ENCODE measurements around the gene TEX14. TPM values are rescaled to one million over a fixed set of nuclear protein-coding genes. Genes with fewer than 3 reads are reported as not detected.
"Not testable (repeated sequence)": the region's sequence is repeated elsewhere in the genome, so short reads cannot be mapped to it uniquely, and the experiment has no call there.

TEX14 gene
- polyA plus RNA-seq, 1 of the 3 experiments (the other 2 are of a cell fraction): 0.02 TPM

DNA sequence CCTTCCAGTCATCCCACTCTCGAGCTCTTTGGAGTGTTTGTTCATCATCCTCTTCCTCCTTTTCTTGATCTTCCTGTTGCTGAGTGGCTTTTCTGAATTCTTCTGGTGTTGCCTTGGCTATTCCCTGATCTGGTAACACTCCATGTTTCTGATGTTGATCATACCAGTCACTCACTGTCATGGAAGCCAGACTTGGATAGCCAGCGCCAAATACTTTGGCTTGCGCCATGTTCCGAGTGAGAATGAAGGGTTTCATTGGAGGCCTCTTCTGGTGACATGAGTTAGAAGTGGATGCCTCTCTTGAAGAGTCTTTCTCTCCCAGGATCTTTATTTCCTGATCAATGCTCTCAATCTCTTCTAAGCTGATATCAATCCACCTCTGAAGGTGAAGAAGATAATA, 31.2 kb downstream of the TEX14 start:
- Histone ChIP-seq H3K36me3 (replicated peaks in 1 of 2; ENCODE audit: control insufficient read depth in 1 of 2, insufficient read depth in 2 of 2, low read length in 1 of 2) (no peaks in the 10 kb centered on the region), H3K4me2 (no peak overlapping the region), H3K9ac (no peak overlapping the region), H3K9me2 (no peaks in the 10 kb centered on the region), H2AFZ (ENCODE audit: low read depth) (no peak overlapping the region), H3F3A (replicated peaks; ENCODE audit: insufficient read depth) (peaks cover 22% of the 10 kb centered on the region), H3K27ac (ENCODE audit: low read depth in 2 of 2, low read length in 1 of 2) (no peak overlapping the region), H3K4me3 (ENCODE audit: low read depth in 2 of 2, low read length in 1 of 2) (no peak overlapping the region), H3K9me3 (no peaks in the 10 kb centered on the region), H3K27me3 (ENCODE audit: insufficient read depth) (no peaks in the 10 kb centered on the region), H4K20me1 (ENCODE audit: insufficient read depth) (no peaks in the 10 kb centered on the region), H3K4me1 (ENCODE audit: control insufficient read depth in 1 of 2, insufficient read depth in 2 of 2, low read depth in 1 of 2, low read length in 1 of 2) (no peaks in the 10 kb centered on the region; a peak in 1 of 4 replicates), H3K79me2 (ENCODE audit: insufficient read depth) (no peaks in the 10 kb centered on the region)
- CTCF ChIA-PET: interaction anchor here (2.8 kb wide), 2 partner anchors 28 to 344 kb away, joined by 8 to 9 read pairs; no protein-coding TSS in a partner anchor
- POLR2A ChIA-PET: interaction anchor here (1.8 to 6.8 kb wide), 2 partner anchors 11 to 29 kb away, joined by 7 to 64 read pairs; no protein-coding TSS in a partner anchor
- DNase-seq: no peak
- TF ChIP-seq PBX3 (IDR thresholded peaks at IDR 0.05): no peak
- WGBS (ENCODE audit: low lambda C conversion rate): 93% methylated on average over 4 of the region's 4 CpGs

DNA sequence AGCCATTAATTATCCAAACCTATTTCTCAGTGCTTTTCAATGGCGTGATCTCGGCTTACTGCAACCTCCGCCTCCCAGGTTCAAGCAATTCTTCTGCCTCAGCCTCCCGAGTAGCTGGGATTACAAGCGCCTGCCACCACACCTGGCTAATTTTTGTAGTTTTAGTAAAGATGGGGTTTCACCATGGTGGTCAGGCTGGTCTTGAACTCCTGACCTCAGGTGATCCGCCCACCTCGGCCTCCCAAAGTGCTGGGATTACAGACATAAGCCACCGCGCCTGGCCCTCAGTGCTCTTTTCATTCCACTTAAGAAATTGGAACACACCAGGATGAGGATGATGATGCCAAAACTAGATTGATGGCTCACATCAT, 32.1 kb downstream of the TEX14 start:
- Histone ChIP-seq H3K9ac (peak overlapping the region; percentile 87), H3K27ac (ENCODE audit: low read depth in 2 of 2, low read length in 1 of 2) (peak overlapping the region in 1 of 2 experiments; percentile 97; a peak in 3 of 4 replicates)
- CTCF ChIA-PET: interaction anchor here (2.8 kb wide), 2 partner anchors 28 to 345 kb away, joined by 8 to 9 read pairs; no protein-coding TSS in a partner anchor

GRCh38 chr17:58658804-58659713, 32.8 kb downstream of the TEX14 start:
- H3K9me3 ChIP-seq: no peaks in the 10 kb centered on the region
- H3K4me3 ChIP-seq (ENCODE audit: low read depth in 2 of 2, low read length in 1 of 2): peak overlapping the region; percentile 50 to 59
- ChIA-PET POLR2A (interaction anchor here (0.6 to 6.8 kb wide), 14 partner anchors 11 to 356 kb away, joined by 3 to 64 read pairs (median 4); partner anchors contain the start of genes RAD51C and TEX14), CTCF (interaction anchor here (0.9 to 2.8 kb wide), 4 partner anchors 19 to 345 kb away, joined by 3 to 9 read pairs (median 6); no protein-coding TSS in a partner anchor)
- H3F3A ChIP-seq (replicated peaks; ENCODE audit: insufficient read depth): peaks cover 18% of the 10 kb centered on the region
- no peaks in the 10 kb centered on the region for H4K20me1 ChIP-seq (ENCODE audit: insufficient read depth)
- H3K4me1 ChIP-seq (ENCODE audit: control insufficient read depth in 1 of 2, insufficient read depth in 2 of 2, low read depth in 1 of 2, low read length in 1 of 2): no peaks in the 10 kb centered on the region; a peak in 1 of 4 replicates
- H3K36me3 ChIP-seq (replicated peaks in 1 of 2; ENCODE audit: control insufficient read depth in 1 of 2, insufficient read depth in 2 of 2, low read length in 1 of 2): no peaks in the 10 kb centered on the region
- peak overlapping the region; percentile 76 to 97 for H3K27ac ChIP-seq (ENCODE audit: low read depth in 2 of 2, low read length in 1 of 2)
- H3K27me3 ChIP-seq (ENCODE audit: insufficient read depth): no peaks in the 10 kb centered on the region
- peak overlapping the region; percentile 86 for H2AFZ ChIP-seq (ENCODE audit: low read depth)
- H3K9me2 ChIP-seq: no peaks in the 10 kb centered on the region
- WGBS (ENCODE audit: low lambda C conversion rate): 2% methylated on average over 38 of the region's 38 CpGs
- no peaks in the 10 kb centered on the region for H3K79me2 ChIP-seq (ENCODE audit: insufficient read depth)
- peak overlapping the region; percentile 87 for H3K9ac ChIP-seq
- peak overlapping the region; percentile 80 for H3K4me2 ChIP-seq
- peak; percentile 93 for DNase-seq
- TF ChIP-seq NRF1 (IDR thresholded peaks at IDR 0.05; ENCODE audit: low read depth, low read length): no peak
- TF ChIP-seq USF1 (IDR thresholded peaks at IDR 0.05; ENCODE audit: borderline replicate concordance, low read depth): 0 out of 2 replicates have a peak, but pooled peaks have one; percentile 15
- no peak for TF ChIP-seq GABPA (IDR thresholded peaks at IDR 0.05; ENCODE audit: low read depth)
- peak; percentile 85 for TF ChIP-seq TCF12 (IDR thresholded peaks at IDR 0.05)
- TF ChIP-seq, protein P1, sequence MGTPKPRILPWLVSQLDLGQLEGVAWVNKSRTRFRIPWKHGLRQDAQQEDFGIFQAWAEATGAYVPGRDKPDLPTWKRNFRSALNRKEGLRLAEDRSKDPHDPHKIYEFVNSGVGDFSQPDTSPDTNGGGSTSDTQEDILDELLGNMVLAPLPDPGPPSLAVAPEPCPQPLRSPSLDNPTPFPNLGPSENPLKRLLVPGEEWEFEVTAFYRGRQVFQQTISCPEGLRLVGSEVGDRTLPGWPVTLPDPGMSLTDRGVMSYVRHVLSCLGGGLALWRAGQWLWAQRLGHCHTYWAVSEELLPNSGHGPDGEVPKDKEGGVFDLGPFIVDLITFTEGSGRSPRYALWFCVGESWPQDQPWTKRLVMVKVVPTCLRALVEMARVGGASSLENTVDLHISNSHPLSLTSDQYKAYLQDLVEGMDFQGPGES (IDR thresholded peaks at IDR 0.05; ENCODE audit: low read depth, low read length): no peak
- TF ChIP-seq CHD2 (IDR thresholded peaks at IDR 0.05; ENCODE audit: low read length, partially characterized antibody): peak; percentile 97
- peak; percentile 45; the same call in 1 of the 2 replicates for TF ChIP-seq FOSL2 (IDR thresholded peaks at IDR 0.05; ENCODE audit: borderline replicate concordance, low read depth)
- peak; percentile 62 for TF ChIP-seq GATA2 (CRISPR knock-in tag; IDR thresholded peaks at IDR 0.05)
- TF ChIP-seq FOXJ3 (CRISPR knock-in tag; IDR thresholded peaks at IDR 0.05): peak; percentile 78
- TF ChIP-seq PBX3 (IDR thresholded peaks at IDR 0.05): peak; percentile 97
- TF ChIP-seq MAX (IDR thresholded peaks at IDR 0.05; ENCODE audit: low read depth): peak; percentile 84
- TF ChIP-seq FOXM1 (IDR thresholded peaks at IDR 0.05; ENCODE audit: low read depth): 0 out of 2 replicates have a peak, but pooled peaks have one; percentile 57
- TF ChIP-seq RCOR1 (IDR thresholded peaks at IDR 0.05; ENCODE audit: low read length): peak; percentile 88; the same call in 1 of the 2 replicates
- TF ChIP-seq RFX5 (IDR thresholded peaks at IDR 0.05; ENCODE audit: low read length): peak; percentile 72

More for the DNA sequence above, 32.1 kb downstream of the TEX14 start:
- H3K79me2 ChIP-seq (ENCODE audit: insufficient read depth); H4K20me1 ChIP-seq (ENCODE audit: insufficient read depth); H3K9me3 ChIP-seq; H3K9me2 ChIP-seq; DNase-seq; H3K27me3 ChIP-seq (ENCODE audit: insufficient read depth); H3K36me3 ChIP-seq (replicated peaks in 1 of 2; ENCODE audit: control insufficient read depth in 1 of 2, insufficient read depth in 2 of 2, low read length in 1 of 2); H3K4me1 ChIP-seq (ENCODE audit: control insufficient read depth in 1 of 2, insufficient read depth in 2 of 2, low read depth in 1 of 2, low read length in 1 of 2): not testable (repeated sequence)
- POLR2A ChIA-PET: interaction anchor here (0.8 to 6.8 kb wide), 7 partner anchors 10 to 141 kb away, joined by 4 to 64 read pairs (median 7); partner anchors contain the start of genes RAD51C and TEX14
- Histone ChIP-seq H2AFZ (ENCODE audit: low read depth) (peak overlapping the region; percentile 86), H3K4me3 (ENCODE audit: low read depth in 2 of 2, low read length in 1 of 2) (peak overlapping the region; percentile 50 to 59), H3F3A (replicated peaks; ENCODE audit: insufficient read depth) (peaks cover 21% of the 10 kb centered on the region), H3K4me2 (peak overlapping the region; percentile 80)
- 40% methylated on average over 9 of the region's 9 CpGs for WGBS (ENCODE audit: low lambda C conversion rate)

All from SK-N-SH (cell line).